PFSK-1 (cell line): Measurements from ENCODE around the gene TRPV4.

Experiments
- POLR2AphosphoS5 ChIP-seq: IDR thresholded peaks from 2 replicates; pipeline ENCODE4 v1.6.1; 2012; ENCODE audit warnings: low read depth, mild to moderate bottlenecking, control low read depth, low read length, moderate library complexity
- TAF1 ChIP-seq: IDR thresholded peaks from 2 replicates; pipeline ENCODE4 v1.6.1; 2012; ENCODE audit warnings: low read length, control low read depth, borderline replicate concordance; ENCODE audit not compliant: insufficient read depth

DNA sequence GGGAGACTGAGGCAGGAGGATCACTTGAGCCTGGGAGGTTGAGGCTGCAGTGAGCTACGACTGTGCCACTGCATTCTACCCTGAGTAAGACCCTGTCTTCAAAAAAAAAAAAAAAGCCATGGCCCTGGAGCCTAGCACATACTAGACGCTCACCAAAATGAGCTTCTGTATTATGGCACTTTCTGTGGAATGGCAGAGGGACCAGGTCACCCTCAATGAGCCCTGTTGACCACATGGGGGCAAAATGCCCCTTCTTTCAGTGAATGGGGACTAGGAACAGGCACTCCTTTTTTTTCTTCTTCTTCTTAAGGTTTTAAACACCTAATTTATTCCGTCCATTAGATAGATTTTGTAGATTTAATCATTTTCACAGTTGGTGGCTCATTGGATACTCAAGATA, 69.1 kb downstream of the TRPV4 start:
- TF ChIP-seq TAF1, result no peak
- TF ChIP-seq POLR2AphosphoS5, result no peak
